Stimulated activated CD4-positive, alpha-beta T cell treated with anti-CD3 and anti-CD28 coated beads, Interleukin-12 subunit alpha, Interleukin-12 subunit beta, amount 100 ng/mL, for 48 hours (primary cell): Measurements from ENCODE around the gene FARP2.
"Not testable (repeated sequence)": the region's sequence is repeated elsewhere in the genome, so short reads cannot be mapped to it uniquely, and the experiment has no call there.

ENCODE experiments used
- DNase-seq, 3 donors: peaks; one replicate each; pipeline ENCODE4 v3.0.0-alpha.2; 2020; ENCODE audit warnings: low read depth in 2 of 3, low spot score in 1 of 3

The FARP2 gene

DNA sequence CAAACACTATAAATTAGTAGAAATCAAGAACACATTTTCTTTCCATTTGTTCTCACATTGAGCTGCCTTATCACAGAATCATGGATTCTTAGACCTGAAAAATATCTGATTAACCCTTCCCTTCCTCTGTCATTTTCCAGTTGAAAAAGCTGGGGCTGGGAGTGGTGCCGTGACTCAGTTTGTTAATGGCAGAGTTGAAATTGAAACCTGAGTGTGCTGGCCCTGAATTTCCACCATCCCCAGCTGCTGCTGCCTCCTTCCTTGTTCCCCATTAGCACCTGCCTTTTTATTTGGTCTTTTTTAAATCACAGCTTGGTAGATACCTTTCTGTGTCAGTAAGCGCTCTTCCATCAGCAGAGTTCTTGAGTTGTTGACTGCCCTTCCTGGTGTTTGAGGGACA is 10.6 kb downstream of the FARP2 start:
- DNase-seq, result no peak

DNA sequence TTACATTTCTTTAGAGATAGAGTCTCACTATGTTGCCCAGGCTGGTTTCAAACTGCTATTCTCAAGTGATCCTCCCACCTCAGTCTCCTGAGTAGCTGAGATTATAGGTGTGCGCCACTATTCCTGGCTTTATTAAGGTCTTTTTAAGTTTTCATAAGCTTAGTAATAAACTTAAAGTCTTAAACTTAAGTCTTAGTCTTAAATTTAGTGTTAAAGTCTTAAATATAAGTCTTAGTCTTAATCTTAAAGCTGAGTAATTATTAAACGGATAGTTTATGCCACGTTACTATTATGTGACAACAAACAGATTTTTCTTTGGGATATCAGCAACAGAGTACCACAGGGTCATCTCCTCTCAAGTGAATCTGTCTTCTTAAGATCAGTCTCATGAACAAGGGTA is 12.6 kb downstream of the FARP2 start:
- no peak for DNase-seq

DNA sequence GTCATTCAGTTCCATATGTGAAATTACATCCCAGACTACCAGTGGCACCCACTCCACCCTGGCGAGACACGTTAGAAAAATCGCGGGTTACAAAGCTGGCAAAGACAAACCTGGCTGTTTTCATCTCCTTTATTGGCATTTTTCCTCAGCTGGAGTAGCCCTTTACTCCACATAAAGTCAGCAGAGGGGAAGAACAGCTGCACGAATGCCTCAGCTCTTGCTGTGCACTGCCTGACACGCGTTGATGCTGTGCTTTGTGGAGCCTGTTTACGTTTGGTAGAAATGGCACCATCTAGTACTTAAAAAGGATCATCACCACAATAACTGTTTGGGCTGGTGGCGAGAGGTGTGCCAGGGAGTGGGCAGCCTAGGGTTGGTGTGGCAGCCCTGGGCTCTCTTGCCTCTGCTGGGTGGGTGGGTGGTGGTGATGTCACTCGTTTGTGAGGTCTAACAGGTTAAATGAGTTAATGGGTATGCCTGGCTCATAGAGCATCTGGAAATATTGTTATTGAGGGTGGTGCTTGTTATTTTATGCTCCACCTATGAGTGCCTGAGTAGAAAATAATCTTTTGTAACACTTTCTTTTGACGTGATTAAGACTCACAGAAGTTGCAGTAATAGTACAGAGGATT is 16.4 kb downstream of the FARP2 start:
- no peak for DNase-seq

DNA sequence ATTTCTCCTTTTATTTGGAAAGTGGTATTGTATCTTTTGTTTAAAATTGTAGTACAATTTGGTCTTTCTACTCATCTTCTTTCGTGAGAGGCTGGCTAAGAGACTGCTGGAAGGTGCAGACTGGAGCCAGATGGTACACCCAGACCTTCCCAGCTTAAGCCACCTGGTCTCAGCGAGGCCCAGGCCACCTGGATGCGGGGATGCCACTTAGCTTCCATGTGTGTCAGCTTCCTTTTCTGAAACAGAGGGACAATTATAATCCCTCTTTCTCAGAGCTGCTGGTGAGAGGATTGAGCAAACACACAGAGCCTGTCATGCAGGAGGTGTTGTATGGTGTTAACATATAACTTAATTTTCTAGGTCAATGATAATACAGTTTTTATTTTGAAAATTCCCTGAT is 17.4 kb downstream of the FARP2 start:
- DNase-seq, result no peak

DNA sequence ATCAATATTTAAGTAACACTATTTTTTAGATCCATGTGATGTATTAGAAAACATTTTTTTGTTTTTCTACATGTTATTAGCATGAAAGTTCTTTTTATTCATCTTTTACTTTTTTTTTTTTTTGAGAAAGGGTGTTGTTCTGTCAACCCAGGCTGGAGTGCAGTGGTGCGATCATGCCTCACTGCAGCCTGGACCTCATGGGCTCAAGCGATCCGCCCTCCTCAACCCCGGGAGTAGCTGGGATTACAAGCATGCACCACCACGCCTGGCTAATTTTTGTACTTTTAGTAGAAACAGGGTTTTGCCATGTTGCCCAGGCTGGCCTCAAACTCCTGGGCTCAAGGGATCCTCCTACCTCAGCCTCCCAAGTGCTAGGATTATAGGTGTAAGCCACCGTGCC is 17.8 kb downstream of the FARP2 start:
- not testable (repeated sequence) for DNase-seq

DNA sequence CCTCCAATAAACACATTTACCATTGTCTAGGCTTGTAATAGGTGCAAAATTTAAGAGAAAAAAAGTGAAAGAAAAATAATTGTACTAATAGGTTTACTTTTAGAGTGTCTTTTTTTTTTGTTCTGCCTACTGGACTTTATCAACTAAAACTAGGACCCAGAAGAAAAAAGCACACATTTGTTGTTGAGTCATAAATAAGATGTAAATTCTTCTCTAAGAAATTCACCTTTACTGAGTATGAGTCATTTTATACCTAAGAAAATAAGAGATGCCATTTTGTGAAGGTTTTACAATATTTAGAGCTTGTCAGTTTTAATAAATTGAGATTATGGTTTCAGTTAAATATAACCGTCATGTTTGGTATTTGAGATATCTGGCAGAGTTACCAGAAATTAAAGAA is 19.2 kb downstream of the FARP2 start:
- DNase-seq, result no peak

DNA sequence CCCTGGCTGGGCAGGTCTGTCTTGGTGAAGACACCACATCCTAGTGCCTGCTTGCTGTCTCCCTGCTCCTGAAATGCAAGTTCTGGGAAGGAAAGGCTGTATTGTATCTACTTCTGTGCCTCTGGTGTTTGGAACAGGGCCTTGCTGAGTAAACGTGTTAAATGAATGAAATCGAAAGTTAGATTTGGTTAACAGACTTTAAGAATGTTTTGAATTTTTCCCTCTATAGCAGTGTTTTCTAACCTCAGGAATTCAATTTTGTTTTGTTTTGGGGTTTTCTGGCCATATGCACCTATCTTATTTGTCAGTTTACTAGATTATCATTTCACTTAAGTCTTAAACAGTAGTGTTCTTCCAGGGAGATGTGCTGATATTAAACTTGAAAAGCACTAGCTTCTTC is 20.7 kb downstream of the FARP2 start:
- no peak for DNase-seq

DNA sequence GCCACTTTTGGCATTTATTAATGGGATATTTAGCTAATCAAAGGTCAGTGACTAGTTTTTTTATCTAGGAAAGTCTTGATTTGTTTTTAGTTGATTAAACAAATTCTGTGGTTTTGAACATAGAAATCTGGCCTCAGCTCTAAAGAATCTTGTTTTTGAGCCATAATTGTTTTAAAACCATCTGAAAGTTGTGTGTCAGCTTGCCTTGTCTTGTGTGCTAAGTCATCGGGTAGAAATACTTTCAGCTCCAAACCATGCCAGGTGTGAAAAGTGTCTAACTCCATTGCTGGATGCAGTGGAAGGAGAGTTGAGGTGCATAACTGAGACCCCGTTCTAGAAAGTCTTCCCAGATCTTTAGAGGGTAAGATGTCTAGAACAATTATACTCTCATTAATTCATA is 22.7 kb downstream of the FARP2 start:
- no peak for DNase-seq

DNA sequence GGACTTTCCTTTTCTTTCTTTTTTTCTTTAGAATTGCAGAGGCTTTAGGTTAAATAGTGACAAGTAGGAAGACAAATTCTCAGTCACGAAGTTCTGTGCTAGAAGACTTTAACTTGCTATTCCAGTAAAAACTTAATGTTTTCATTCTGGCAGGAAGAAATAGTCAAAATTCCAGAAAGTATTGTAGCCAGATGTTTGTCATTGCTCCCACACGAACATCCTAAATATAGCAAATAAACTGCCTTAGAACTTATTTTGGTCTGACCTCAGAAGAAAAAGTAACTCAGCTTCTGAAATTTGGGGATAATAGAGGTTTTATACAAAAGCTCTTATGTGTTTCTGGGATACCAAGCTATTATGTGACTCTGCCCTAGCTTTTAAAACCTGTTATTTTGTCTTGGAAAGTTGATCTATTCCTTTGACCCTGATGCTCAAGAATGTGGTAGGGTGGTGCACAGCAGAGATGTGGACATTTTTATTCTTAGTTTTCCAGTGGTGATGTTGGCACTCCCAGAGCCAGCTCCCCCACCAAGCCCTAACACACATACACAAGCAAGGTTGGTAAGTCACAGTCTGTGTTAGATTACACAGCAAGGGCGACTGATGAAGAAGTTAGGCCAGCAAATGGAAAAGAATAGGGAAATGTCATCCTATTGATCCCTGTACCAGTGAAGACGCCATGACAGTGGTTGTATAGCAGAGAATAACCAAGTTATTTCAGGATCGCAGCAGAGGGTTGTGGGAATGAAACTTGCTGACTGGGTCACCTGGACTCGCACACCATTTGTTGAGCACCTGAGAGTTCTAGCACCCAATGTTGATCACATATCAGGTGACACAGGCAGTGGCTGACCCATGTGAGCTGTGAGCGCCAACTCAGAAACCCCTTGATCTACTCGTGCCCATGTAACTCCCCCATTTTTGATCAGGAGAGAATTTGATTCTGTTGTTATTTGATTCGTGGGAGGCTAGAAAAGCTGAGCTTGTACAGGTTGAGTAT is 23.7 kb downstream of the FARP2 start:
- DNase-seq, result no peak

DNA sequence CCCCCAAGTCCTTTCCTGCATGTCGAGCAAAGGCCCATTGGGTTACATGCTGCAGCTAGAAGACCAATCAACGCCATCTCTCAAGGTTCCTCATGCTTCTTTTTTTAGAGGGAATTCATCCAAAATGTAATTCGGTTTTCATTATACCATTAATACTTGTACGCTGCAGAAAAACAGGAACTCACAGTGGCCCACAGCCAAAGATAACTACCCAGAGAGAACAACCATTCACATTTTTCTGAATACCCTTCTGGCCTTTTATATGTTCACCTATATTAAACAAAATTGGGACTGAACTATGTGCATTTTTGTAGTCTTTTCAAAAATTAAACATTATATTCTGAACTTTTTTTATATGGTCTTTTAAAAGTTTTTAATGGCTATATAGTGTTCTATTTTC is 25.8 kb downstream of the FARP2 start:
- no peak for DNase-seq

DNA sequence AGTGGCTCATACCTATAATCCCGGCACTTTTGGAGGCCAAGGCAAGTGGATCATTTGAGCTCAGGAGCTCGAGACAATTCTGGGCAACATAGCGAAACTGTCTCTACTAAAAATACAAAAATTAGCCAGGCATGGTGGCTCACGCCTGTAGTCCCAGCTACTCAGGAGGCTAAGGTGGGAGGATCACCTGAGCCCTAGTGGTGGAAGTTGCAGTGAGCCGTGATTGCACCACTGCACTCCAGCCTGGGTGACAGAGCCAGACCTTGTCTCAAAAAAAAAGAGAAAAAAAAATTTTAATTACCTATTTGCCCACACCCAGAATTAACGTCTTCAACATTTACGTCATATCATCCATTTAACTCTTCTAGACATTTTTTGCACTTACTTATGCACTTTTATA is 29.4 kb downstream of the FARP2 start:
- DNase-seq, result not testable (repeated sequence)

DNA sequence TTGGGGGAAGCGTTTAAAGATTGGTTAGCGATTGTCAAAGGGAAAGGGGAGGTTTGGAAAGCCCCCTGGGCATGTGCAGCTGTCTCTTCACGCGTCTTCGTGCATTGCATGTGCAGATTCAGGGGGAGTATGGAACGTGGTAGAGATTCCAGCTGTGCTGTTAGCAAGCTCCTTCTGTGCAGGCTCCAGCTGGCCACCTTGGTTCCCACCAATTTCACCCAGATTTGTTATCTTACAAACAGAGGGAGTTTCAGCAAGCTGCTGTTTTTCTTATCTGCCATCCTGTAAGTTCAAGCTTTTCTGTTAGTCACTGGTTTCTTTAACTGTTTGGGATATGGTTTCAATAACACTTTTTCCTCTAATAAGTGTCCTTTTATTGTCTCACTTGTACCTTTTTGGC is 30.4 kb downstream of the FARP2 start:
- DNase-seq, result no peak

DNA sequence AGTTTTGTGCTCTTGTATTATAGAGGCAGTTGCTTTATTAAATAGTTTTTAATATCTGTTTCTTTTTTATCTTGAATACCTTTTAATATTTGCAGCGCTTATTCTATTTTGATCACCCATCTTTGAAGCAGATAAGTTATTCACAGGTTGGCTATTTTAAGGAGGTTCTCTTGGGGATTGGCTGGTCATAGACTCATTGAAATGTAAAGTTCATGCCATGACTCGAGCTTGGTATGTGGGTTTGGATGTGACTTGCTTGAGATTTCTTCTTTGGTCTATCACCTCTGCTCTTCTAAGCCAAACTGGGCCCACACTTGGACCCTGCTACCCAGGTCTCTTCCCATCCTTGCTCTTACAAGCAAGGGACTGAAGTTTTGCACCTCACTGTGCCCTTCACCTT is 33.6 kb downstream of the FARP2 start:
- no peak for DNase-seq

DNA sequence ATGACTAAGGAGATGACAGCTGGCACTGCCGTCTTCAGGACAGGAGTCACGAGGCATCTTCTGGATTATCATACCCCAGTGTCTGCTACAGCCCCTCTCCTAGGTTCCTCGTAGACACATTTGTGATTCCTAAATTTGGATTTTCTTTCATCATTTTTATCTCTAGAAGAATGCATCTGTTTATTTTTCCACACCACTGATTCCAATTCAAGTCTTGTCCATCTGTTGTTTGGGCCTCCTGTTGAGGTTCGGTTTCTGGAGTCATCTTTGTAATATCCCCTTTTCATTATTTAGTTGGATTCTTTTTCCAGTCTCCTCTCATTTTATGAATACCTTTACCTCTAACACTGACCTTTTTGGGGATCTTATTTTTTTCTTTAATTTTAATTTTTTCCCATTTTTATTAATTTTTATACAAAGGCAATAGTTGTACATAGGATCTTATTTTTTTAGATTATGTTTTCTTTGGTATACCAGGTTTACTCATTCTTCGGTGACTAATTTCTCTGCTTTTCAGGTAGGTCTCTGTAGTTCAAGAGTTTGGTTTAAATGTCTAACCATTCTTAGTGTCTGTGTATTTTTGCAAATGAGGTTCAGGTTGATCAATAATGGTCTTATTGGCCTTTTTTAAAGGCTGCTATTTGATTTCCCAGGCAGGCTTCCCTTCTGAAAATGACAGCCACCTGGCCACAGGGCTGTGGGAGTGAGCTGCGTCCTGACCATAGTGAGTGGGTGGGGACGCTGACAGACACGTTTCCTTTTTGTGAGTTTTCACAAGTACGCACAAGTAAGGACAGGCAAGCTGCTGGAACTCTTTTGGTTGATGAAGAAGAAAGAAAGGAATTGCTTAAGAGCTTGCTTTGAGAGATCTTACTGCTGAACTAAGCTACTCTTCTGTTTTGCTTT is 34.5 kb downstream of the FARP2 start:
- DNase-seq, result peak in 1 of 3 donors; percentile 2

DNA sequence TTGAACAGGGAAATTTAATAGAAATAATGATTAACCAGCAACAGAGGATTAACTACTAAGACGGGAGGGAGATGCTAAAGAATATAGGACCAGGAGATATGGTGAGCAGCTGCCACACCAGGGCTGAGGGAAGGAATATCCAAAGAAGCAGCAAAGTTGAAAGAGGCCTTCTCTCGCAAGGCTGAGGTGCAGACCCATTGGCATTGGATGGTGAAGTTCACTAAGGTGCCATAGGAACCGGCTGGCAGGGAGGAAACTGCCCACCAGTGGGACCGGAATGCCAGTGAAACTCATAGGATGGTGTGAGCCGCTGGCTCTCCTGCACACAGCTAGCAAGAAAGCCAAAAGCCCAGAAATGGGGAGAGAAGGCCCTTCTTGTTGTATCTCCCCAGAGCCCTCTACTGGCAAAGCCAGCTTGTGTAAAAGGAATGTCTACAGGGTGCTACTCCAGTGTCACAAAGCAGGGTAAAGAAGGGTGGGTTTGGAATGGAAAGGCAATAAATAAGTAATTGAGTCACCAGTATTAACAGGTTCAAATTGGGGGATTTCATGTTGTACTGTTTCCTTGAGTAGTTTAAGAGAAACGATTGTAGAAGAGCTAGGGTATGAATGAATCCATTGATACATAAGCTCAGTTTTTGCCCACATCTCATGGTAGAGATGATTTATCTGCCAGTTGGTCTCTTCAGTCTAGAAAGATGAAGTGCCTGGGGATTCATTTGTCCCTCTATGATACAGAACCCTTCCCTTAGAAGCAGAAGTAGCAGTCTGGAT is 36.0 kb downstream of the FARP2 start:
- no peak for DNase-seq

DNA sequence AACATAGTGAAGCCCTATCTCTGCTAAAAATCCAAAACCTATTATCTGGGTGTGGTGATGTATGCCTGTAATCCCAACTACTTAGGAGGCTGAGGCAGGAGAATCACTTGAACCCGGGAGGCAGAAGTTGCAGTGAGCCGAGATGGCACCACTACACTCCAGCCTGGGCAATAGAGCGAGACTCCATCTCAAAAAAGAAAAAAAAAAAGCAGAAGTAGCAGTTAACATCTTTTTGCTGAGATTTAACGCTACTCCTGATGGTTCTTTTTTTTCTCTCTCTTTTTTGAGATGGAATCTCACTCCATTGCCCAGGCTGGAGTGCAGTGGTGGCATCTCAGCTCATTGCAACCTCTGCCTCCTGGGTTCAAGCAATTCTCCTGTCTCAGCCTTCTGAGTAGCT is 36.7 kb downstream of the FARP2 start:
- DNase-seq, result not testable (repeated sequence)

DNA sequence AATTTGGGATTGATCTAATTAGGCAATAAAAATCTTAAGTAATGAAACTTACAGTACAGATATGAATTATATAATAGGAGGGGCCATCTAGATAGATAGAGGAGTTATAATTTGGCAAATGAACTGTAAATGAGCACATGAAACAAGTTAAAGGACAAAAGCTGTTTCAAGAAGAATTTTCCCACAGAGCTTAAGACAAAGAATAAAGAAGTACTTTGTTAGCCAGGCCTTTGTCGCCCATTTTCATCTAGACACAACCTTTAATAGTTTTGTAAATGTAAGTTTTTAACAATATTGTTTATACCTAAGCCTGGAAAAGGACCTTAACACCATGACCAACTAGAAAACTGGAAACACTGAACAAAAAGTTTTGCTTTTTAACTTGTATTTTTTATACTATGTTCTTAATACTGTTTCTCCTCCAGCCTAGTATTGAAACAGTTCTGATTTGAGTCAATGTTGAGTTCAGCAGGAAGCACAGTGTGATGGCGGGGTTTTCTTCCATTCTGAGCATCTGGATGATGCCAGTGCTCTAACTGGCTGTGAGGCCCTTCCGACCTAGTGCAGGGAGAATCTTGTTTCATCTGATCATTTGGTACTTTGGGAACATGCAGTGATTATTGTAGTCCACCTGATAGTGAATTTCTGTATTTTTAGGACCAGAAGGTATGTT is 37.6 kb downstream of the FARP2 start:
- DNase-seq, result no peak

DNA sequence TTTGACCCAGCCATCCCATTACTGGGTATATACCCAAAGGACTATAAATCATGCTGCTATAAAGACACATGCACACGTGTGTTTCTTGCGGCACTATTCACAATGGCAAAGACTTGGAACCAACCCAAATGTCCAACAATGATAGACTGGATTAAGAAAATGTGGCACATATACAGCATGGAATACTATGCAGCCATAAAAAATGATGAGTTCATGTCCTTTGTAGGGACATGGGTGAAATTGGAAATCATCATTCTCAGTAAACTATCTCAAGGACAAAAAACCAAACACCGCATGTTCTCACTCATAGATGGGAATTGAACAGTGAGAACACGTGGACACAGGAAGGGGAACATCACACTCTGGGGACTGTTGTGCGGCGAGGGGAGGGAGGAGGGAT is 40.7 kb downstream of the FARP2 start:
- not testable (repeated sequence) for DNase-seq

DNA sequence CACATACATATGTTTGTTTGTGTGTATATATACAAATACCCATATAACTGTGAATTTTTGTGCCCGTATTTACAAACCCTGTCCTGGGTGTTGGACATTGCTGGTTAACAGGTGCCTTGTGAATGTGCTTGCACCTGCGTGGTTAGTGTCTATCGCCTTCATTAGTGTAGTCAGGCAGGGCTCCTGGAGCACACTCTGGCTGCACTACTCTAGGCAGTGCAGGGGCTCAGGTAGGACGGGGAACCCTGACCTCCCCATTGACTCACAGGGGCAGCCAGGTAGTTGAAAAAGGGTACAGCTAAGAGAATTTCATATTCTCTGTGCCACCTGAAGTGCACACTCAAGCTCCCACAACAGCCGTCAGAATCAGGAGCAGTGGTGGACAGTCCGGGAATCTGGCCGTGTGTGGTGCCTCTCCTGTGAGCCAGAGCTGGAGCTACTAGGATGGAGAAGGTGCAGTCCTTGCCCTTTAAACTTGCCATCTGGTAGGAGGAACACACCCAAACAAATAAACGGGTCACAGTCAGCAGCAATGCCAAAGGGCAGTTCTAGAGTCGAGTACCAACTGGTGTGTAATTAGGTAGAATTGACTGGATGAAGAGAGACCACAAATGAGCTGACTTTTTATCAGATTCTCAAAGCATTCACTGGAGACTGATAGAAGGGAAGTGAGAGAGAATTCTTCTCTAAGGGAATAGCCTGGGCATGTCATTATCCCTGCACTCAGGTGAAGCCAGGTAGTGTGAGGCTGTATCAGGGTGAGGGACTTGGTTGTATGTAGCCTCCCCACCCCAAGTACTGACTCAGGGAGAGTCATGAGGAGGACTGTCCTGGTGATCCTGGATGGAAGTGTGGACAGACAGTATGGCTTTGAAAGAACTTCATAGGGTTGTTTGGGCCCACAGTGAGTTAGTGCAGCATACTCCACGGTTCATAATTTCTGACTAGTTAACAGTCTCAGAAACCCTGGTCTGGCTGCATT is 44.1 kb downstream of the FARP2 start:
- no peak for DNase-seq
